Spleen (tissue), 11 donors: ENCODE data around the gene SCFD2. TPM values are rescaled to one million over a fixed set of nuclear protein-coding genes. Genes with fewer than 3 reads are reported as not detected.
A peak's percentile ranks its signal among the peaks of the same experiment; 100 is the strongest.
"Not testable (repeated sequence)": the region's sequence is repeated elsewhere in the genome, so short reads cannot be mapped to it uniquely, and the experiment has no call there.

Experiments
- DNase-seq: peaks from one replicate; pipeline ENCODE4 v3.0.0-alpha.2; 2020
- H3K27ac ChIP-seq, 8 donors: fragments of 200-600 bp; sonication (generic) in 7 of 8; 1 replicate in 4 of 8; 2 replicates in 4 of 8; pipeline versions ENCODE4 v1.5.0 to v1.8.0; 2016 to 2021; ENCODE audit warnings: inconsistent platforms in 4 of 8, mild to moderate bottlenecking in 4 of 8, moderate library complexity in 1 of 8
- H3K27me3 ChIP-seq, 7 donors: fragments of 200-600 bp; sonication (generic) in 6 of 7; replicated peaks in 1 of 7; 1 replicate in 4 of 7; 2 replicates in 3 of 7; pipeline versions ENCODE4 v1.5.0 to v1.8.0; 2016 to 2021; ENCODE audit warnings: inconsistent platforms in 3 of 7, mild to moderate bottlenecking in 1 of 7
- H3K36me3 ChIP-seq, 6 donors: fragments of 200-600 bp; sonication (generic) in 5 of 6; 1 replicate in 4 of 6; 2 replicates in 2 of 6; pipeline versions ENCODE4 v1.5.0 to v1.8.0; 2016 to 2021; ENCODE audit warnings: inconsistent platforms in 2 of 6
- H3K4me1 ChIP-seq, 6 donors: fragments of 200-600 bp; sonication (generic) in 5 of 6; 1 replicate in 3 of 6; 2 replicates in 3 of 6; pipeline versions ENCODE4 v1.5.0 to v1.8.0; 2016 to 2021; ENCODE audit warnings: inconsistent platforms in 3 of 6
- H3K4me3 ChIP-seq, 8 donors: fragments of 200-600 bp; sonication (generic) in 7 of 8; 1 replicate in 4 of 8; 2 replicates in 4 of 8; pipeline versions ENCODE4 v1.5.0 to v1.8.0; 2016 to 2021; ENCODE audit warnings: inconsistent platforms in 4 of 8, mild to moderate bottlenecking in 4 of 8, moderate library complexity in 2 of 8
- H3K9me3 ChIP-seq, 8 donors: fragments of 200-600 bp; sonication (generic) in 7 of 8; 1 replicate in 4 of 8; 2 replicates in 4 of 8; pipeline versions ENCODE4 v1.5.0 to v1.8.0; 2016 to 2021; ENCODE audit warnings: inconsistent platforms in 4 of 8
- POLR2A ChIP-seq, 3 donors: fragments of 450-650 bp; IDR thresholded peaks; one replicate each; pipeline ENCODE4 v1.5.1; 2017; ENCODE audit warnings: antibody characterized with exemption in 3 of 3, mild to moderate bottlenecking in 1 of 3
- POLR2AphosphoS5 ChIP-seq, 3 donors: sonication (generic); formaldehyde crosslinking; IDR thresholded peaks; one replicate each; pipeline ENCODE4 v1.5.1; 2017; ENCODE audit warnings: antibody characterized with exemption in 3 of 3
- WGBS, 5 donors: extraction: QIAGEN DNeasy Blood & Tissue Kit in 3 of 5; methylation state at CpG; one replicate each; pipeline versions ENCODE4 v1.1.5 to v1.1.7; 2013 to 2018; 5-methylcytosine and 5-hydroxymethylcytosine counted together
- intact Hi-C: fragments of 100-400 bp; cut with DNase I; formaldehyde crosslinking; loops from one replicate; pipeline ENCODE4 v1.15.0; 2023; ENCODE audit warnings: low total_unique reads
- polyA plus RNA-seq, 3 donors: library from polyadenylated mRNA; stranded (reverse); fragments of 200-250 nt; gene quantifications; one replicate each; pipeline ENCODE4 v1.2.1, GENCODE V29; 2013
- total RNA-seq, 7 donors: library from RNA; depleted of rRNA in 3 of 7; stranded (reverse); fragments of >200 nt in 3 of 7; fragmentation: NEBNext Ultra II Directional in 4 of 7; extraction: Animal tissue kit (Norgen Biotek cat#: 25700) in 4 of 7; gene quantifications; one replicate each; pipeline versions ENCODE4 v1.1.0 to v1.2.1, GENCODE V29; 2016 to 2021
- TF ChIP-seq, protein P1 (sequence below), 11 experiments: fragments of 200-600 bp in 7 of 11; fragments of 450-650 bp in 4 of 11; sonication (generic) in 4 of 11; IDR thresholded peaks in 8 of 11; conservative IDR thresholded peaks in 3 of 11; 1 replicate in 7 of 11; 2 replicates in 4 of 11; pipeline versions ENCODE4 v1.4.0 to v1.8.0; 2016 to 2021; ENCODE audit warnings: antibody characterized with exemption in 11 of 11, inconsistent platforms in 4 of 11, mild to moderate bottlenecking in 1 of 11
- donor health status: healthy with polysubstance abuse.
- donor health status: DM: no; HTN: no; CAD: no; lungs with moderate emphysema.
- donor health status: DM: no; HTN: no; CAD: no.
- donor health status: Bipolar disorder and iron deficiency.
- donor health status: healthy.
- donor health status: DM: no; HTN: no; CAD: no.
- donor health status: DM: yes; HTN: yes; CAD: no.

Gene SCFD2
- total and polyA plus RNA-seq, 10 donors: 3.6 to 42.1 (median 21.1) TPM

DNA sequence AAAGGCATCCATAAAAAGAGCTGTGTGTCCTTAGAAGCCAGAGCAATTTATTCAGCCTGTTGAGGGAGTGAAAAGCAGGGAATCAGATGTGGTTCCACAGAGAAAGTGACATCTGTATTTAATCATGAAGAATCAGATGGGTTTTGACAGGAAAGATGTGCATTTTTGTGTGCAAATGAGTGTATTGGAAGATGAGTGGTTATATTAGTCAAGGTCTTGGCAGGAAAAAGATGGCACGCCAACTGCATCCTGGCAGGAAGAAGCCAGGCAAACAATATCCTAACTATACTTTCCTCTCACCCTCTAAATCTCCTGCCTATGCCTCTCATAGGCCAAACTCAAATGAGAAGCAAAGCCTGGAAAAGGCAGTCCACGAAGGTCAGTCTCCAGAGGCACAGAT, 59.1 kb downstream of the SCFD2 start:
- Histone ChIP-seq H3K27ac (peak overlapping the region in 2 of 8 donors; percentile 0 to 13), H3K27me3 (no peaks in the 10 kb centered on the region), H3K4me1 (peaks cover 0 to 12% (median 4%) of the 10 kb centered on the region in 6 donors), H3K36me3 (peaks cover 0 to 37% (median 2%) of the 10 kb centered on the region in 6 donors), H3K4me3 (no peak overlapping the region), H3K9me3 (peaks cover 0 to 24% (median 9%) of the 10 kb centered on the region in 8 donors)
- no peak for DNase-seq
- intact Hi-C loops: no loop called here
- WGBS, 5 donors: 59 to 85% (median 69%) methylated on average over 2 of the region's 2 CpGs
- TF ChIP-seq POLR2A (IDR thresholded peaks at IDR 0.05) (no peak), POLR2AphosphoS5 (IDR thresholded peaks at IDR 0.05) (no peak)
- TF ChIP-seq, protein P1, sequence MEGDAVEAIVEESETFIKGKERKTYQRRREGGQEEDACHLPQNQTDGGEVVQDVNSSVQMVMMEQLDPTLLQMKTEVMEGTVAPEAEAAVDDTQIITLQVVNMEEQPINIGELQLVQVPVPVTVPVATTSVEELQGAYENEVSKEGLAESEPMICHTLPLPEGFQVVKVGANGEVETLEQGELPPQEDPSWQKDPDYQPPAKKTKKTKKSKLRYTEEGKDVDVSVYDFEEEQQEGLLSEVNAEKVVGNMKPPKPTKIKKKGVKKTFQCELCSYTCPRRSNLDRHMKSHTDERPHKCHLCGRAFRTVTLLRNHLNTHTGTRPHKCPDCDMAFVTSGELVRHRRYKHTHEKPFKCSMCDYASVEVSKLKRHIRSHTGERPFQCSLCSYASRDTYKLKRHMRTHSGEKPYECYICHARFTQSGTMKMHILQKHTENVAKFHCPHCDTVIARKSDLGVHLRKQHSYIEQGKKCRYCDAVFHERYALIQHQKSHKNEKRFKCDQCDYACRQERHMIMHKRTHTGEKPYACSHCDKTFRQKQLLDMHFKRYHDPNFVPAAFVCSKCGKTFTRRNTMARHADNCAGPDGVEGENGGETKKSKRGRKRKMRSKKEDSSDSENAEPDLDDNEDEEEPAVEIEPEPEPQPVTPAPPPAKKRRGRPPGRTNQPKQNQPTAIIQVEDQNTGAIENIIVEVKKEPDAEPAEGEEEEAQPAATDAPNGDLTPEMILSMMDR (IDR thresholded peaks at IDR 0.05 in 8 of 11, conservative IDR thresholded peaks at IDR 0.05 in 3 of 11): no peak

DNA sequence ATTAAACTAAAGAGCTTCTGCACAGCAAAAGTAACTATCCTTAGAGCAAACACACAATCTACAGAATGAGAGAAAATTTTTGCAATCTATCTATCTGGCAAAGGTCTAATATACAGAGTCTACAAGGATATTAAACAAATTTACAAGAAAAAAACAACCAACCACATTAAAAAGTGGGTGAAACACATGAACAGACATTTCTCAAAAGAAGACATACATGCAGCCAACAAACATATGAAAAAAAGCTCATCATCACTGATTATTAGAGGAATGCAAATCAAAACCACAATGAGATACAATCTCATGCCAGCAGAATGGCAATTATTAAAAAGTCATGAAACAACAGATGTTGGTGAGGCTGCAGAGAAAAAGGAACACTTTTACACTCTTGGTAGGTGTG, 73.7 kb downstream of the SCFD2 start:
- H3K27ac ChIP-seq, intact Hi-C loops, H3K4me1 ChIP-seq, DNase-seq, H3K36me3 ChIP-seq, H3K4me3 ChIP-seq, H3K27me3 ChIP-seq: not testable (repeated sequence)
- peaks cover 15 to 96% (median 86%) of the 10 kb centered on the region in 8 donors for H3K9me3 ChIP-seq

DNA sequence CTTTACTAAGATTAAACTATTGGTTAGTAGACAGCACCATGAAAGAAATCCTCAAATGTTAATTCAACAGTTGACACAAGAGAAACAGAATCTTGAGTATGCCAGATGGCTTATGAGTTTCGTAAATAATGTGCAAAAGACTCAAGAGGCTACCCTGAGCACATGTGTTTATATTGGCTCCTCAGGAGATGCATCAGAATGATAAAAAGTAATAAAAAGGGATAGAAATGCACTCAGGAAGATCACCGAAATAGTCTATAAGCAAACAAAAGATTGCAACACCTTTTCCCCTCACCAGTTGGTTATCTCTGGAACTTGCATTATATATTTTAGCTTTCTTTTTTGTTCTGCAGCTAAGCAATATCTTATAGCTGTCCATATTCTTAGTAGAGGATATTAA, 84.4 kb downstream of the SCFD2 start:
- no peak for DNase-seq
- Histone ChIP-seq H3K4me1 (no peaks in the 10 kb centered on the region), H3K36me3 (peaks cover 0 to 9% (median 0%) of the 10 kb centered on the region in 6 donors), H3K4me3 (no peak overlapping the region), H3K27me3 (no peaks in the 10 kb centered on the region), H3K27ac (no peak overlapping the region), H3K9me3 (peaks cover 0 to 17% (median 9%) of the 10 kb centered on the region in 8 donors)
- WGBS, 5 donors: 85 to 96% (median 92%) methylated on average over 2 of the region's 2 CpGs
- intact Hi-C loops: no loop called here
- no peak for TF ChIP-seq POLR2AphosphoS5 (IDR thresholded peaks at IDR 0.05)
- TF ChIP-seq, protein P1 (IDR thresholded peaks at IDR 0.05 in 8 of 11, conservative IDR thresholded peaks at IDR 0.05 in 3 of 11): no peak
- TF ChIP-seq POLR2A (IDR thresholded peaks at IDR 0.05): no peak

DNA sequence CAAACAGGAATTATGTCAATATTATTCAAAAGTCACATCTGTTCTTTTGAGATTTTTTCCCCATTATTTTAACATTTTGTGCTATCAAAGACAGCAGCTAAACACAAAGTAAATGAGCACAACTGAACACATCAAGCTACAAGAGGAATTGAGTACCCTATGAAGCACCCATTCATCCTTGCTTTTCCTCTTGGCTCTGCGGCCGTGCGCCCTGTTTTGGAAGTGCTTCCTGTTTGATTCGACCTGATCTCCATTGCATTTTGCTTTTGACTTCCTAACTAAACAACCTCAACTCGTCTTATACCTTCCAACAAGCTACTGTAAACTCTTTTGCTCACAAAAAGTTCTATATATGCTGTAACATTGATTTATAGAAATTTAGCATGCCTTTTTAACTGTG, 85.0 kb downstream of the SCFD2 start:
- H3K4me1 ChIP-seq: no peaks in the 10 kb centered on the region
- H3K36me3 ChIP-seq: peaks cover 0 to 9% (median 0%) of the 10 kb centered on the region in 6 donors
- no peak for DNase-seq
- no peak overlapping the region for H3K27ac ChIP-seq
- peaks cover 0 to 17% (median 9%) of the 10 kb centered on the region in 8 donors for H3K9me3 ChIP-seq
- no peaks in the 10 kb centered on the region for H3K27me3 ChIP-seq
- 78 to 92% (median 82%) methylated on average over 5 of the region's 5 CpGs for WGBS, 5 donors
- intact Hi-C loops: no loop called here
- H3K4me3 ChIP-seq: no peak overlapping the region
- TF ChIP-seq POLR2A (IDR thresholded peaks at IDR 0.05) (no peak), POLR2AphosphoS5 (IDR thresholded peaks at IDR 0.05) (no peak)
- TF ChIP-seq, protein P1 (IDR thresholded peaks at IDR 0.05 in 8 of 11, conservative IDR thresholded peaks at IDR 0.05 in 3 of 11): no peak
